ENCODE results near the gene MMP17.

MMP17 gene

DNA sequence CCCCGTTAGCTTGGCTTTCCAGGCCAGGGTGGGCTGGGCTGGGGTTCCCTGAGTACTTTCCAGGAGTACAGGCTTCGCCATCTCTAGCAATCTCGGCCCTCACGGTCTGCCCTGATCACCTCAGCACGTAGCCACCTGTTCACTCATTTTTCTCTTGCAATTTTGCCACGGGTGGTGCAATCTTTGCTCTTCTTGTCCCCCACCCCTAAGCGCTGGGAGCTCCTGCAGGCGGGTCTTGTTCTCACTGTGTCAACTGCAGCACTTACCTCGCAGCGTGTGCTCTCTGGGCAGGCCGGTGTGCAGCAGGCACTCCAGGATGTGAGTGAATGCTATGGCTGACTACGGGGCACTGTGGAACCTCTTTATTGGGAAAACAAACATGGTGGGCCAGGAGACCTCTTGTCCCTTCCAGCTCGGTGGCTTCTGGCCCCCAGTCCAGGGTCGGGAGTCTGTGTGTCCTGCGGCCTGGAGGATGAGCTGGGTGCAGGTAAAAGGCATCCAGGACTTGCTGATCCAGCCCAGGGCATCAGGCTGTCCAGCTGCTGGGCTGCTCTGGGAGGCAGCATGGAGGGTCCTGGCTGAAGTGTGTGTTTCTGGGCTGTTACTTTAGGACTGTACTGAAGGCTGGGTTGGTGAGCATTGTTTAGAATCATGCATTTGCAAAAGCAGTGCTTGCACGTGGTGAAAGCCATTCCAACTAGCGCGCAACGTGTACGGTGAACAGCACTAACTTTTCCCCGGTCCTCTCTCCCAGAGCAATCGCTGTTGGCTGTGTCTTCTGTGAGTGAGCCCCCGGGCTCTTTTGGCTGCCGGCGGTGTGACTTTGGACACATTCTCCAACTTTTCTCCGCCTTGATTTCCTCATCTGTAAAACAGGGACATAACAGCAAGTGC is 64.8 kb downstream of the MMP17 start:
- no peak for DNase-seq

DNA sequence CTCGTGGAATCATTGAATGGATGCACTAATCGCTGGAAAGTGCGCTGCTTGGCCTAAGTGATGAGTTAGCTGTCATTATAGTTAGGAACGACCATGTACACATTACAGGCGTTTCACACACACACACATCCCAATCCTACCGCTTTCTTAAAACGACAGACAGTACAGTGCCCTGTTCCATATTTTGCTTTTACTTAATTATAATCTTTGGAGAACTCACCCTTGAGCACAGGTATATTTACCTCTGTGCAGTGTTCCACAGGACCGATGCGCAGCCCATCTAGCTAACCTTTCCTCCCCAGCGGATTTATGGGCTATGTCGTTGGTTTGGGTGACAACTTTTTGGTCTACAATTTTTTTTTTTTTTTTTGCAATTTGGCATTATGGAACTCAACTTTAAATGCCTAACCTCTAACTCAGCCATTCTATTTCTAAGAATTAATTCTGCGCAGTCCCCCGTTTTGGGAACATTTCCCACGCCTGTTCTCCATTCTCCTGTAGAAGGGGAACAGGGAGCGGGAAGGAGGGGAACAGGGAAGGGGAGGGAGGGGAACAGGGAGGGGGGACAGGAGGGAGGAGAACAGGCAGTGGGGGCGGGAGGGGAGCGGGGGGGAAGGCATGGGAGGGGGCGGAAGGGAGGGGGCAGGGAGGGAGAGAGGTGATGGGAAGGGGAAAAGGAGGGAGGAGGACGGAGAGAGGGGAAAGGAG is 65.6 kb downstream of the MMP17 start:
- peak in 1 of 56 donors; percentile 39 for DNase-seq

DNA sequence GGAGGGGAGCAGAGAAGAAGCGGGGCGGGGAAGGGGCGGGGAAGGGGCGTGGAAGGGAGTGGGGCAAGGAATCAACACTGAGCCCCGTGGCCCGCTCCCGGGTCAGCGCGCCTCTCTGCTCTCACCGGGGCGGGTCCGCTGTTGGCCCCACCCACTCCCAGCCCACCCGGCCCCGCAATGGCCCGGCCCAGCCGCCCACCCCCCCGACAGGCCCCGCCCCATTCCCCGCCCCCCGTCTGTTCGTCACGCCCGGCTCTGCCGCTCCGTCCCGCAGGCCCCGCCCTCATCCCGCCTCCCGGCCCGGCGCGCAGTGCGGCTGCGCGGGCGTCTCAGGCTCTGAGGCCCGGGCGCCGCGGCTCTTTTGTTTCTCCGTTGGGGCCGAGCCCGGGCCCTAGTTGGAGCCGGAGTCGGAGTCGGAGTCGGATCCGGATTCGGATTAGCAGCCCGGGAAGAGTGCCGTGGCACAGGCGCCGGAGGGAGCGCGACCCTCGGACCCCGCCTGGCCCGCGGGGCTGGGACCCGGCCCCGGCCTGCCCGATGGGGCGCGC is 66.2 kb downstream of the MMP17 start, which contains the start of gene ULK1:
ULK1 (plus strand) TSS at position 310 of the 548 bp plus-strand sequence. CDS start 380 bp downstream, outside the sequence.
- peak; percentile 36 to 97 (median 89) for DNase-seq

DNA sequence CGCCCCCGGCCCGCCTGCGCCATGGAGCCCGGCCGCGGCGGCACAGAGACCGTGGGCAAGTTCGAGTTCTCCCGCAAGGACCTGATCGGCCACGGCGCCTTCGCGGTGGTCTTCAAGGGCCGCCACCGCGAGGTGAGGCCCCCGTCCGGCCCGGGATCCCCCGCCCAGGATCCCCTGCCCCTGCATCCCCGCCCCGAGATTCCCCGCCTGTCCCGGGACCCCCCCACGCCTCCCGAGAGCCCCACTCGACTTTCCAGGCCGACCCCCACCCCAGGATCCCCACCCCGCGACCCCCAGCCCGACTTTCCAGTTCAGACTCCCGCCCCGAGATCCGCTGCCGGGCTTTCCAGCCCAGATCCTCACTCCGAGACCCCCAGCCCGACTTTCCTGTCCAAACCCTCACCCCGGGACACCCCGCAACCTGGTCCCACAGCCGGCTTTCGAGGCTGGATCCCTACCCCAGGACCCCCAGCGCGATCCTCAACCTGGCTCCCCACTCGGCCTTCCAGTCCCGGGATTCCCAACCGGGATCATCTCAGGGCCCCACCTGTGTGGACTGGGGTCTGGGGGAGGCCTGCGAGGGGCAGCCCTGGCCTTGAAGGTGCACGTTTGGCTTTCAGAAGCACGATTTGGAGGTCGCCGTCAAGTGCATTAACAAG is 66.9 kb downstream of the MMP17 start:
- peak in 4 of 56 donors; percentile 11 to 42 (median 24) for DNase-seq

DNA sequence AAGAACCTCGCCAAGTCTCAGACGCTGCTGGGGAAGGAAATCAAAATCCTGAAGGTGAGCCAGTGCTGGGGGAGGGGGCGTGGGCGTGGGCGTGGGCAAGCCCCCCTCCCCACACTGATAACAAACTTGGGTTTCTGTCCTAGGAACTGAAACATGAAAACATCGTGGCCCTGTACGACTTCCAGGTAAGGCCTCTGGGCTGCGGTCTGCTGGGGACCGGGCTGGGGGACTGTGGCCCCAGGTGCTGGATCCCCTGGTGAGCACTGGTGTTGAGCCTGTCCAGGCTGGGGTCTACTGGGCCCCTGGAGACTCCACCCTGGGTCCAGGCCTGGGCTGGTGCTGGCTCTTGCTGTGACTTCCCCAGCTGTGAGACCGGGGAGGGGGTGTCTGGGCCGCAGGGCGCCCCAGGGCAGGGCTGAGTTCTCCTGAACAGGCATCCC is 67.5 kb downstream of the MMP17 start:
- DNase-seq, result no peak

DNA sequence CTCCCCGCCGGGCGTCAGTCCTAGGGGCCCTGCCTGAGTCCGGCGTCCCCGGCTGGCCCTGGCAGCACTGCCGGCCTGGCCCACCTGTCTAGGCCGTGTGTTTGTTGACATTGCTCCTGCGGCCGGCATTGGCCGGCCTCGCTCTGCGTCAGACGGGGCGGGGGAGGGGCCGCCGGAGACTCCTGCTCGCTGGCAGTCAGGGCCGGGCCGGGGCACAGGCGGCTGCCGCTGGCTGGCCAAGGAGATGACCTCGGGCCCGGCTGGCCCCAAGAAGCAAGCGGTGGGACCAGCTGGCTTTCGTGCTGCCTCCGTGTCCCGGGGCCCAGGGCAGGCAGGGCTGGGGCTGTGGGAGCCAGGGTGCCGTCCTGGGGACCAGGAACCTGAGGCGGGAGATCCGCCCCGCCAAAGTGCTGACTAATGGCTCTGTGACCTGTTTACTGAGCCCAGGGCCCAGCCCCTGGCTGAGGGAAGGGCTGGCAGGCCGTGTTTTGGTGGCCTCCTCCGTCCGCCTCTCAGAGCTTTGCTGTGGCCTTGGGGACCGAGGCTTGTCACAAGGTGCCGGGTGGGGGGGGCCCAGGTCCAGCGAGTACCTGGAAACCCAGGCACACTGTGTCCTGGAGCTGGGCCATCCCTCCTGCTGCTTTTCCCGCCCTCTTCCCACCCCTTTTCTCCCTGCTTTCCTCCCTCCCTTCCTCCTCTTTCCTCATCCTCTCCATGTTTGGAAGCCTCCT is 68.1 kb downstream of the MMP17 start:
- peak in 54 of 56 donors; percentile 27 to 88 (median 70) for DNase-seq

DNA sequence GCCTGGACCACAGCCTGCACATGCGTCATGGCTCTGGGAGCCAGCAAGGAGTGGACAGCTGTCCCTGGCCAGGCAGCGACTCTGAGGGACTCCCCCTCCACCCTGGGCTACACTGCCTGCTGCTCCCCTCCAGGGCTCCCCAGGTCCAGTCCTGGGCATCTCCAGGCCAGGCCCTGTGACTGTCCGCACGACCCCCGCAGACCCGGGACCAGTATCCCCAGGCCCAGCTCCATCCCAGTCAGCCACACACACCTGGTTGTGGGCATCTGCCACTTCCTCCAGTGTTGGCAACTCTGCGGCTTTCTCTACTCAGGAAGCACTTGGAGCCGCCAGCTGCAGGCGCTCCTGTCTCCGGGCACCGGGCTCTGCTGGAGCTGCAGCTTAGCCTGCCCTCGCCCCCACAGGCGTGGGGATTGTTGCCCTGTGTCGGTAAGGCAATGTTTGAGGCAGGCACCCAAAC is 68.6 kb downstream of the MMP17 start:
- DNase-seq, result peak in 18 of 56 donors; percentile 15 to 89 (median 75)

DNA sequence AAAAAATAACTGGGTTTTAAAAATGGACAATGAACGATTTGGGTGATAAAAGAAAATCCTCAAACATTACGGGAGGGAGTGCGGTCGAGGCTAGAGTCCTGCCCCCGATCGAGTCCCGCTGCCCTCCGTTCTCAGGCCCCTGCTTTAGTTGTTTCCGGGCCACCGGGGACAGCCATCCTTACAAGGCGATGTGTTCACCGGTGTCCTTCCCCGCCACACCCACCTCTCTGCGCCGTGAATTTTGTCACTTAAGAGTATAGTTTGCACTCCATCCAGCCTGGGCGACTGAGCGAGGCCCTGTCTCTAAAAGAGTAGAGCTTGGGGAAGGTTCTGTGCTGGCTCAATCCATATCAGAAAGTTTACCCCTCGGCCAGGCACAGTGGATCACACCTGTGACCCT is 69.1 kb downstream of the MMP17 start:
- no peak for DNase-seq

DNA sequence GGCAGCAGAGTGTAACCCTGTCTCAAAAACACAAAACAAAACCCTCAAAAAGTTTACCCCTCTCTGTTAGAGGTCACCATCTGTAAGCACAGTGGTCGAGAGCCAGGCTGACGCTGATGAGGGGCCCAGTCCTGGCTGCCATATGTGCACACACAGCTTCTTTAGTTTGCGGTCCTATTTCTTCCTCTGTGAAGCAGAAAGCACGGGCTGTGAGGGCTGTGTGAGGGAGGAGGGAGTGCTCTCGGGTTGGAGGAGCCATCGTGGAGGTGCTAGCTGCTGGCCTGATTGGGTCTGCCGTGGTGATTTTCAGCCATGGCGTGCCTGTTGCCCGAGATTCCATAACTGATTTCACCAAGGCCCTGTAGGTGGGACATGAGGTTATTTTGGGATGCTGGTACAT is 69.7 kb downstream of the MMP17 start:
- DNase-seq, result no peak

DNA sequence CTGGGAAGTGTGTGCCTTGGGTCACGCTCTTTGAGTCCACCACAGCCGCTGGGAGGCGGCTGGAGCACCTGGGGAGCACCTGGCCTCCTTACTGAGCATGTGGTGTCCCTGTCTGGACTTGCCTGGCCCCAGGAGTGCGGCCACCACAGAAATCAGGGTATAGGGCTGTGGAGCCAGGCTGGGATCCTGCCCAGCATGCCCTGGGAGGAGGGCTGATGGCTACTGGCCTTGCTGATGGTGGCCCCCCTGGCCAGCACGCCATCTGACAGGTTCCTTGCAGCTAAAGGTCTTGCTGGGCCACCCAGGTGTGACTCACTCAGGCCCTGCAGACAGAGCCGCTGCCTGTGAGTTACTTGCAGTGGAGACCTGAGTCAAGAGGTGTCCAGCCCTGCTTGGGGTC is 72.2 kb downstream of the MMP17 start:
- DNase-seq, result no peak
